ENCODE measurements around the gene GUCA1C.

The GUCA1C gene

DNA sequence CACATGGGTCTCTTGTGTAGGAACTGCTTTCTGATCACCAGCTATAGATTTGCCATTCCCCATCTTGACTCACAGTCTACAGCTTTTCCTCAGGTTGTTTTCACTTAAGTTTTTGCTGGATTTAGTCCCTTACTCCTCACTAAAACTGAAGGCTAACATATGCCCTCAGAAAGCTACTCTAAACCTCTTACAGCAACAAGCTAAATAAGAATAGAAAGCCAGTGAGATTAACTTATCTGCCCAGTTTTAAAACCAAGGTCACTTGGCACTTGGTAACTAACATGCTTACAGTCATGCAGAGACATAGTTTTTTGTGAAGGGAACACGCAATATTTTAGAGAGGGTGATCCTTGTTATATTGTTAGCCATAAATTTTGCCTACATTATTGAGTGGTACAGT lies at the start of gene GUCA1C:
TSS of gene GUCA1C (minus strand) at position 180 of the 400 bp plus-strand sequence. CDS start at position 63, 117 bp downstream.
- DNase-seq, result no peak

DNA sequence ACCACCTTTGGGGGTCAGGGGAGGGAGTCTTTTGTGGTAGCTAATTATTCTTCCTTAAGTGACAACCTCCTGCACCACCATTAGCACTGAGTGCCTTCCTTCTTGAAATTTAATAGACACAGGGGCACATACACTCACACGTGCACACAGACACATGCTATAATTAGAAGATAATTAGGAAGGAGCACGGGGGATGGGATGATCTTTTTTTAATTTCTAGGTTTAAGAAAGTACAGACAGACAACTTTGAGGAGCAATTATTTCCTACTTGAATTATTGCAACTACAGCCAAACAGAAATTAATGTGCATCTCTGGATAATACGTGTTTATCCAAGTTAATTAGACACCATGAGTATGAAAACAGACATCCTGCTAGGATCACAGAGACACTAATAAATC lies 44.8 kb upstream of the GUCA1C start:
- no peak for DNase-seq

GRCh38 chr3:108985844-108986243 lies 32.2 kb upstream of the GUCA1C start:
- no peak for DNase-seq

DNA sequence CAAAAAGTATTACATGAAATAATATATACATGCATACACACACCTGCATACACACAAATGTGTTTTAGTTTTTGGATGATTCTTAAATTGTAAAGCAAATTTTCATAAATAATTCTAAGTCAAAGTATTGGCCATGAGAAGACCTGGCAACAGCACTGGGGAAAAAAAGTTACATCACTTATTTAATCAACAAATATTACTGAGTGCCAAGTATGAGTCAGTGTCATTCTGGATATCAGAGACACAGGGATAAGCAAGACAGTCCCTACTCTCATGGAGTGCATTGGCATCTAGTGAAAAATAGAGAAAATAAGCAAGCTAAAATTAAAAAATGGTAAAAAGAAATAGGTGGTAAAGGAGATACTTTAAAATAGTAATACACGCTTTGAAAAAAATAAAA lies 29.4 kb upstream of the GUCA1C start:
- no peak for DNase-seq

- DNase-seq, result no peak
Observed at GRCh38 chr3:108976058-108976457, 22.4 kb upstream of the GUCA1C start.

DNA sequence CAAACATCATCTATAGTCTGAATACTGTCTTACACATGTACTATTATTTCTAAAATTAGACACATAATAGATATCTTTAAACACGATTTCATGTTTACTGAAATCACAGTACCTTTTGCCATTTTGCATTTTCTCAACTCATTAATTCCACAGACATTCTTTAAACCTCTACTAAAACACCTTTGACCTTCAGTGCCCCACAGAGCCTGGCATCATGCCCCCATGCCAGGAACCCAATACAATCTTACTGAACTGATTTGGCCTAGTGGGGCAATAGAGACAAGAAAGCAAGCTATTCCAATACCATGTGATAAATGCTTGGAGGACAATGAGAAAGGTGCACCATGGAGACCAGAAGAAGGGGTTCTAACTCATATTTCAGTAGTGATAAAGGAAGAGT lies 19.3 kb upstream of the GUCA1C start:
- DNase-seq, result no peak

GRCh38 chr3:108972482-108972881 lies 18.8 kb upstream of the GUCA1C start:
- no peak for DNase-seq

DNA sequence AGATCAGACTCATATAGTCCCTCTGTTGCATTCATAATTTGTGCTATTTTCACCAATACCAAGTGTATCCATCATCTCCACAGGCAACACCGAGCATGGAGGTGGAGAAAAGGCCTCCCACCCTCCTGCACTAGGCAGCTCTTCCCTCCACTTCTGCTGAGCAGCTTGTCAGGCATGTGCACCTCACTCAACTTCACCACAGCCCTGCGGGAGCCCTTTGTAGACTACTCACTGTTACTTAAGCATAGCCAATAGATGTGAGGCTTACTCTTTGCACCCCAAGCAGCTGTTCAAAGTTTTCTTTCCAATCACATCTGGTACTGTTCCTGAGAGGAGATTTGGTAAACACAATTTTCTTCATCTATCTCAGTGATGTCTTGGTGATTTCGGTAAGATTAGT lies 16.9 kb upstream of the GUCA1C start:
- no peak for DNase-seq

- no peak for DNase-seq
Observed at GRCh38 chr3:108966773-108967172, 13.1 kb upstream of the GUCA1C start.

GRCh38 chr3:108959017-108959416 lies 5.3 kb upstream of the GUCA1C start:
- no peak for DNase-seq

GRCh38 chr3:108953210-108953609 lies 469 bp downstream of the GUCA1C start:
- no peak for DNase-seq

DNA sequence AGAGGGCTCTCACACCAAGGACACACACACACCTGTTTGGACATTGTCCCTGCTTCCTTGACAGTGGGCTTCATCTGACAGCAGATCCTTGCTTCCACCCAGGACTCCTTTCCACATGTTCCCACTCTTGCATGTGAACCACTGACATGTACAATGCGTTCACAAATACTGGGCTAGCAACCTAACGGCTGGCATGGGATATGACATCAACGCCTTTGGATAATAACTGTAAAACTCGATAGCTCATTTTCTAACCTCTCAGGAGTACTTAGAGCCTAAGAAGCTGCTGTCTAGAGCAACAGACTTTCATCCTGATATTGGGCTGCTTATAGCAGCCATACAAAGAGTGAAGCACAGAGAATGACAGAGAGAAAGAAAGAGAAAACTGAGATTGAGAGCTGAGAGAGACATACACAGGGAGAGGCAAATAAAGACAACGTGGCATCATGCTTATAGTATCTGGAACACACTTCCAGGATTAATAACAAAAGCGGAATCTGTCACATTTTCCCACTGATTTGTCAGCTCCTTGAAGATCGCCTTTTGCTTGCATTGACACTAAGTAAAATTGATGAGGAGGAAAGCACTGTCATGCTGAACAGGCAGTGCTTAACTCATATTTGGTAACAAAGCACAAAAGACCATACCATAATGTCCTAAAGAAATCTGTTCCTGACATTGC lies 1.7 kb downstream of the GUCA1C start:
- DNase-seq, result no peak

- no peak for DNase-seq
Observed at GRCh38 chr3:108947855-108948254, 5.8 kb downstream of the GUCA1C start.

- DNase-seq, result no peak
Observed at GRCh38 chr3:108946292-108947285, 7.1 kb downstream of the GUCA1C start.

GRCh38 chr3:108940568-108941263 lies 13.0 kb downstream of the GUCA1C start:
- no peak for DNase-seq

GRCh38 chr3:108940166-108940565 lies 13.5 kb downstream of the GUCA1C start:
- no peak for DNase-seq

DNA sequence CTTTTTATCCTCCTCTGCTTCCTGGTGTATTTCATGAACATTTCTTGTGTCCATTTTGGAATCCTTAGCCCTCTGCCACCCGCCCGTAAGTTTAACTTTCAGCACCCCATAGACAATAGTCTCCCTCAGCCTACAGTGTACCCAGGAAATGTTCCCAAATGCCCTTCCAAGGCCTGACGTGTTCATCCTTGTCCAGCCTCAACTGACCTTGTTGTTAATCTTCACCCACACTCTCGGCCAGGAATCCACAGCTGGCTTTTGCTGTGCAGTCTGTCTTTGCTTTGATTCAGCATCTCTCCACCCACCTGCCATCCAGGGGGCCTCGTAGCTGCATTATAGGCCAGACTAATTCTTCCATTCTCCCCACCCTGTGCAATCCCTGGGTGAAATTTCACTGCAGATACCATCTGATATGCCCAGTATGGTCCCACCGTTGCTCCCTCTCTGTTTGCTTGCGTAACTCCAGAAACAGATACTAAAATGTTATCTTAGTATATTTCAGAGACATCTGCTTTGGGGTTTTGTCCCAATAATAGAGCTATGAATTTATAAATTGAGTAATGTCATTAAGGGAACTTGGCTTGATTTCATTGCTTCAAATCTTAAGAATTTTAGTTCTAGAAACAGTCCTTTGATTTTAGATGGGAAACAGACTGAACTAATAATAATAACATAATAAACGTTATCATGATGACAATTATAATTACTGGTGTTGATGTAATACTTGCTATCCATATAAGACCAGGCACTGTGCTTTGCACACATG lies 16.6 kb downstream of the GUCA1C start:
- DNase-seq, result no peak

- DNase-seq, result no peak
Observed at GRCh38 chr3:108931035-108931434, 22.6 kb downstream of the GUCA1C start.

DNA sequence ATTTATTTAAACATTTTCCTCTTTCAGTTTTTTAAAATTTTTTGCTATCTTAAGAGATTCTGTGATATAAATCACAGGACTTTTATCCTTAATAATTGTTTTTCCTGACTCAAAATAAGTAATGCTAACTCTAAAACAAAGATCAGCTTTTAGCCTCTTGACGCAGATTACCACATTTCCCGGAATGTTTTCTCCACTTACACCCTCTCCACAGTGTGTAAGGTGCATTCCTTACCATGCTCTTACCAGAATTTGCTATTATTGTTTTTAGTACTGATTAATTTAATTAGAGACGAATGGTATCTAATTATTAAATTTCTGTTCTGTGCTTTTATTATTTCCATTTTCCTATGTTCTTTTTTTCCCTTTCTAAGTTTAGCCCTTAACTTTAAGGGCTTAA lies 34.8 kb downstream of the GUCA1C start:
- no peak for DNase-seq

- peak; percentile 67 for DNase-seq
Observed at GRCh38 chr3:108914774-108915641, 38.7 kb downstream of the GUCA1C start.

DNA sequence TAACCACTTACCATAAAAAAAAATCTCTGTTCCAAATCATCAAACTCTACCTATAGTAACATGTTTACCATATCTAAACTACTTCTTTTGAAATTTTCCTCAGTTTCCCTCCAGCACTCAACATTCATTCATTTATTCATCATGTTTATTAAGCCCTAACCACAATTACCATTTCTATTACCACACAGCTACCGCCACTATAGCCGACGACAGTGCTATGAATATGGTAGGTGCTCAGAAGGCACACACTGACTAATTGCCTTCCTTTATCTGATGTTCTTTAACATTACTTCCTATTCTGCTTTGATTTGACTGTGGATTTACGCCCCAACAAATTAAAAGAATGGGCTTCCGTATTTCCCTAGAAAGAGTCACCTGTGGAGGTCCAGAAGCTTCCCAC lies 43.9 kb downstream of the GUCA1C start:
- no peak for DNase-seq

GRCh38 chr3:108907194-108907593 lies 46.5 kb downstream of the GUCA1C start:
- DNase-seq, result no peak
